GM21737 (cell line): ENCODE data around the gene MIPEP.

Experiments used
- ATAC-seq: cut with Tn5 transposase; IDR thresholded peaks from one replicate; pipeline ENCODE4 v1.9.1; 2021; ENCODE audit warnings: mild to moderate bottlenecking, moderate library complexity; ENCODE audit not compliant: unreplicated experiment

MIPEP gene

DNA sequence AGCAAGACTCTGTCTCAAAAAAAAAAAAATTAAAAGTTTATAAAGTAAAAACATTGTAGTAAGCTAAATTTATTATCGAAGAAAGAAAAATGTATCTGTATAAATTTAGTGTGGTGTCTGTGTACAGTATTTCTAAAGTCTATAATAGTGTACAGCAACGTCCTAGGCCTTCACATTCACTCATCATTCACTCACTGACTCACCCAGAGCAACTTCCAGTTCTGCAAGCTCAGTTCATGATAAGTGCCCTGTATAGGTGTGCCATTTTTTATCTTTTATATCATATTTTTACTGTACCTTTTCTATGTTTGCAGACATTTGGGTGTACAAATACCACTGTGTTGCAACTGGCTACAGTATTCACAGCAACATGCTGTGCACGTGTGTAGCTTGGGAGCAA, 200.9 kb downstream of the MIPEP start:
- ATAC-seq: no peak

DNA sequence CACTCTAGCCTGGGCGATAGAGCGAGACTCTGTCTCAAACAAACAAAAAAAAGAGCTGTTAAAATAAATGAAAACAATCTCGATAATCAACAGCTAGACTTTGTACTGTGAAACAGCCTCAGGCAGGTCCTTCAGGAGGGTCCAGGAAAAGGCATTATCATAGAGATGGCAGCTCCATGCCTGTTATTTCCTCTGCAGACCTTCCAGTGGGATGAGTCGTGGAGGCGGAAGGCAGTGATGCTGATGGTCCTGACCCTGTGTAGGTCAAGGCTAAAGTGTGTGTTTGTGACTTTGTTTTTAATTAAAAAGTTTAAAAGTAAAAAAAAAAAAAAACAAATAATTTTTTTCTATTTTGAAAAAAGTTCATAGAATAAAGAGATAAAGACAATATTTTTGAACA, 201.6 kb downstream of the MIPEP start:
- ATAC-seq: no peak

GRCh38 chr13:23686948-23687347, 202.3 kb downstream of the MIPEP start:
- no peak for ATAC-seq

GRCh38 chr13:23685416-23685815, 203.8 kb downstream of the MIPEP start:
- ATAC-seq: no peak

- ATAC-seq: no peak
These were observed 204.6 kb downstream of the MIPEP start for GRCh38 chr13:23684647-23685046.

DNA sequence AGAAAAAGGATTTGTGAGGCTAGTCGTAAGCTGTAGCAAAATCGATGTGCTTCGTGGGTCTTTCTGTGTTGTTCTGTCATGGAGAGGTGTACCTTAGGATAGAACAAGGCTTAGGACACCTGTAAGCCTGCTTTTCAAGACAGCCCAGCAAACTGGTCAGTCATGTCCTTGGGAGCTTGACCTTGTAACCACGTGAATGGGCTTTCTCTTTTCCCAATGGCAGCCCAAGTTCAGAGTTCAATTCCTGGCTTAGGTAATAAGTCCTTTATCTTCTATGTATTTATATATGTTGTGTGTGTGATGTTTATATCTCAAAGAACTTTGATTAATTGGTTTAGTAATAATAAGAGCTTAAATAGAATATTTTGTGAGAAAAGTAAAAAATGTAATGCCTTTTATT, 206.1 kb downstream of the MIPEP start:
- ATAC-seq: no peak

DNA sequence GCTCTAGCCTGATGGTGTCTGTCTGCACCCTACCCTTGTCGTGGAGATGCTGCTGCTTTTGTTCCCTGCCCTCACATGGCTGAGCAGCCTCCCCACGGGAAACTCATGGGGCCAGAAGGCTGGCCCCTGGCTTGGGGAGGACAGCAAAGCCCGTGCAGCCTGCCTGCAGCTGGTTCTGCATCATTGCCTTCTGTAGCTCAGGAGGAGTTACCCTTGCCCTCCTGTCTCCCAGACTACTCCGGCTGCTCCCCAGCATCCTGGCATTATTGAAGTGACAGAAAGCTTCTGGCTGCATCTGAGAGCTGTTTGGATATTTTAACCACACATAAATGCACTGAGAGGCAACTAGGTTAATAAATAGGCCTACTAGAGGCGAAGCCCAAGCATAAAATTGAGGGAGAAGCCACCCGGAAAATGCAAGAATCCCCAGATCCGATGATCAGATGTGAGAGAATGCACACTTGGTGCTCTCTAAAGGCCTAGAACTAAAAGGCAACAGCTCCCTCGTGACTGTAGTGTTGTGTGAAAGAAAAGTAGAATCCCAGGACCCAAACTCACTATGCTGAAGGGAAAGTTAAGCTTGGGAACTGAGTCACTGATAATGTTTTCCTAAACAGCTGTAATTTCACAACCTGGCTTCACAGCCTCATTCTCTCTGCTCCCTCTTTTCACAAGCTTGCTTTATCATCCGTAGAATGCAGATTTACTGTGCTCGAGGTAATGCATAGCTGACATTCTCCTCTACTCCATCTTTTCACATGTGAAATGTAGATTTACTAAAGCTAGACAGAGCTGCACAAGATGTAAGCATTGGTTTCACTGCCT, 208.1 kb downstream of the MIPEP start:
- no peak for ATAC-seq
